A549 (cell line): ENCODE data around the gene BTBD2. TPM values are rescaled to one million over a fixed set of nuclear protein-coding genes. Genes with fewer than 3 reads are reported as not detected.

Source experiments
- ATAC-seq, 2 experiments: fragments of 200-7000 bp in 1 of 2; fragments of >200 bp in 1 of 2; cut with Nextera tagmentation in 1 of 2; cut with Tn5 transposase in 1 of 2; 3 replicates each; pipeline versions ENCODE4 v1.8.0 to v1.9.1; 2018 to 2020; ENCODE audit warnings: mild to moderate bottlenecking in 1 of 2, moderate library complexity in 1 of 2
- CTCF ChIA-PET: fragments of 300-600 bp; sonication (Branson Sonifier 250); formaldehyde crosslinking; extraction: SDS; loops from one replicate; lab custom pipeline; 2021; ENCODE audit warnings: antibody characterized with exemption, inconsistent platforms; lab: Yijun Ruan, JAX
- POLR2A ChIA-PET: fragments of 350-600 bp; formaldehyde crosslinking; extraction: SDS; loops from one replicate; lab custom pipeline; 2021; ENCODE audit warnings: antibody characterized with exemption, inconsistent platforms; lab: Yijun Ruan, JAX
- DNase-seq, 2 experiments: peaks; one replicate each; pipeline versions ENCODE4 v3.0.0 to v3.0.0-alpha.2; 2011 to 2016; ENCODE audit warnings: low read depth in 1 of 2, low spot score in 1 of 2
- FAIRE-seq: peaks from 2 replicates; lab custom pipeline; 2011; peaks lifted over from hg19 to GRCh38; lab: Jason Lieb, UNC
- H3K27ac ChIP-seq, 2 experiments: fragments of >200 bp; sonication (Bioruptor Twin); formaldehyde crosslinking; 3 replicates each; pipeline ENCODE4 v1.5.1; 2016 to 2017
- H3K4me1 ChIP-seq: fragments of >200 bp; sonication (Bioruptor Twin); formaldehyde crosslinking; 3 replicates; pipeline ENCODE4 v1.6.1; 2016
- H3K4me2 ChIP-seq: fragments of >200 bp; sonication (Bioruptor Twin); formaldehyde crosslinking; 3 replicates; pipeline ENCODE4 v1.6.1; 2016
- H3K4me3 ChIP-seq: fragments of >200 bp; sonication (Bioruptor Twin); formaldehyde crosslinking; 3 replicates; pipeline ENCODE4 v1.5.1; 2016
- H3K9me3 ChIP-seq: fragments of >200 bp; sonication (Bioruptor Twin); formaldehyde crosslinking; 3 replicates; pipeline ENCODE4 v1.6.1; 2016
- ATOH8 ChIP-seq: fragments of 250-450 bp; sonication (Bioruptor Pico); IDR thresholded peaks from 2 replicates; pipeline ENCODE4 v1.5.0; 2020; ENCODE audit warnings: low read depth, mild to moderate bottlenecking, moderate library complexity
- BCL3 ChIP-seq: fragments of >200 bp; sonication (Bioruptor Twin); formaldehyde crosslinking; IDR thresholded peaks from 3 replicates; pipeline ENCODE4 v1.6.1; 2016
- CEBPB ChIP-seq, 2 experiments: fragments of >200 bp in 1 of 2; sonication (Bioruptor Twin) in 1 of 2; formaldehyde crosslinking in 1 of 2; IDR thresholded peaks; 2 replicates each; pipeline ENCODE4 v1.6.1; 2012 to 2016
- CHD2 ChIP-seq: fragments of 150-350 bp; IDR thresholded peaks from 2 replicates; pipeline ENCODE4 v1.6.1; 2014; ENCODE audit warnings: low read length; ENCODE audit not compliant: partially characterized antibody
- CHD4 ChIP-seq: fragments of 200-600 bp; sonication (generic); IDR thresholded peaks from 2 replicates; pipeline ENCODE4 v1.6.1; 2016; ENCODE audit warnings: antibody characterized with exemption, mild to moderate bottlenecking, borderline replicate concordance
- CTCF ChIP-seq: fragments of >200 bp; sonication (Bioruptor Twin); formaldehyde crosslinking; IDR thresholded peaks from 3 replicates; pipeline ENCODE4 v1.5.1; 2016
- EHMT2 ChIP-seq: fragments of 200-600 bp; sonication (generic); IDR thresholded peaks from 2 replicates; pipeline ENCODE4 v1.6.1; 2016; ENCODE audit warnings: antibody characterized with exemption, low read depth, mild to moderate bottlenecking, moderate library complexity
- EP300 ChIP-seq, 2 experiments: fragments of >200 bp; sonication (Bioruptor Twin); formaldehyde crosslinking; IDR thresholded peaks; 2 replicates in 1 of 2; 3 replicates in 1 of 2; pipeline ENCODE4 v1.6.1; 2016 to 2017
- FOSB ChIP-seq: fragments of 250-450 bp; sonication (Bioruptor Pico); IDR thresholded peaks from 2 replicates; pipeline ENCODE4 v1.5.0; 2020; ENCODE audit warnings: mild to moderate bottlenecking, moderate library complexity
- FOSL2 ChIP-seq, 2 experiments: fragments of 450-650 bp in 1 of 2; fragments of >200 bp in 1 of 2; sonication (Bioruptor Twin) in 1 of 2; formaldehyde crosslinking; IDR thresholded peaks; 2 replicates each; pipeline versions ENCODE4 v1.5.0 to v1.6.1; 2016 to 2020; ENCODE audit warnings: mild to moderate bottlenecking in 1 of 2, moderate library complexity in 1 of 2
- HDAC2 ChIP-seq: fragments of 200-600 bp; sonication (generic); IDR thresholded peaks from 2 replicates; pipeline ENCODE4 v1.6.1; 2016
- HEYL ChIP-seq: fragments of 250-450 bp; sonication (Bioruptor Pico); IDR thresholded peaks from 2 replicates; pipeline ENCODE4 v1.8.0; 2021; ENCODE audit warnings: mild to moderate bottlenecking, moderate library complexity
- HOXA7 ChIP-seq: fragments of 250-450 bp; sonication (Bioruptor Pico); IDR thresholded peaks from 2 replicates; pipeline ENCODE4 v1.5.0; 2020; ENCODE audit warnings: mild to moderate bottlenecking, moderate library complexity
- HOXB13 ChIP-seq: fragments of 250-450 bp; sonication (Bioruptor Pico); IDR thresholded peaks from 2 replicates; pipeline ENCODE4 v1.5.0; 2020; ENCODE audit warnings: low read depth, mild to moderate bottlenecking, moderate library complexity
- HOXB5 ChIP-seq: fragments of 250-450 bp; sonication (Bioruptor Pico); IDR thresholded peaks from 2 replicates; pipeline ENCODE4 v1.5.0; 2020; ENCODE audit warnings: mild to moderate bottlenecking, moderate library complexity
- JUN ChIP-seq, 2 experiments: fragments of >200 bp; sonication (Bioruptor Twin); formaldehyde crosslinking; IDR thresholded peaks; 2 replicates in 1 of 2; 3 replicates in 1 of 2; pipeline ENCODE4 v1.6.1; 2016 to 2017
- KDM5A ChIP-seq: fragments of 200-600 bp; sonication (generic); IDR thresholded peaks from 2 replicates; pipeline ENCODE4 v1.6.1; 2016; ENCODE audit warnings: antibody characterized with exemption, mild to moderate bottlenecking
- NPAS2 ChIP-seq: fragments of 250-450 bp; sonication (Bioruptor Pico); IDR thresholded peaks from 2 replicates; pipeline ENCODE4 v1.8.0; 2022; ENCODE audit warnings: mild to moderate bottlenecking, moderate library complexity, borderline replicate concordance
- NR3C1 ChIP-seq: fragments of >200 bp; sonication (Bioruptor Twin); formaldehyde crosslinking; IDR thresholded peaks from 3 replicates; pipeline ENCODE4 v1.6.1; 2017
- POLR2A ChIP-seq: IDR thresholded peaks from 2 replicates; pipeline ENCODE4 v1.6.1; 2012; ENCODE audit warnings: mild to moderate bottlenecking, low read length
- POLR2AphosphoS2 ChIP-seq: conservative IDR thresholded peaks from 2 replicates; pipeline ENCODE4 v1.6.1; 2012; ENCODE audit warnings: low read length, improper control_type of control experiment, inconsistent platforms
- RAD21 ChIP-seq, 2 experiments: fragments of >200 bp in 1 of 2; sonication (Bioruptor Twin) in 1 of 2; formaldehyde crosslinking in 1 of 2; IDR thresholded peaks in 1 of 2; conservative IDR thresholded peaks in 1 of 2; 2 replicates in 1 of 2; 3 replicates in 1 of 2; pipeline ENCODE4 v1.6.1; 2012 to 2018; ENCODE audit warnings: inconsistent platforms in 1 of 2
- RFX5 ChIP-seq: fragments of 450-650 bp; IDR thresholded peaks from 2 replicates; pipeline ENCODE4 v1.7.1; 2014; ENCODE audit warnings: antibody characterized with exemption, mild to moderate bottlenecking, moderate library complexity
- RNF2 ChIP-seq: fragments of 200-600 bp; sonication (generic); IDR thresholded peaks from 2 replicates; pipeline ENCODE4 v1.6.1; 2016; ENCODE audit warnings: low read depth, mild to moderate bottlenecking, antibody characterized with exemption, moderate library complexity, borderline replicate concordance
- SMC3 ChIP-seq: fragments of >200 bp; sonication (Bioruptor Twin); formaldehyde crosslinking; IDR thresholded peaks from 3 replicates; pipeline ENCODE4 v1.6.1; 2018; ENCODE audit warnings: inconsistent platforms
- ZC3H11A ChIP-seq: fragments of 450-650 bp; IDR thresholded peaks from 2 replicates; pipeline ENCODE4 v1.6.1; 2014; ENCODE audit warnings: antibody characterized with exemption, mild to moderate bottlenecking
- ZFP36 ChIP-seq: fragments of 450-650 bp; IDR thresholded peaks from 2 replicates; pipeline ENCODE4 v1.6.1; 2014; ENCODE audit warnings: borderline replicate concordance; ENCODE audit not compliant: partially characterized antibody
- ZNF302 ChIP-seq: fragments of 250-450 bp; sonication (Bioruptor Pico); IDR thresholded peaks from 2 replicates; pipeline ENCODE4 v1.9.0; 2021; ENCODE audit warnings: inconsistent platforms, mild to moderate bottlenecking, moderate library complexity
- WGBS: methylation state at CpG from one replicate; pipeline ENCODE4 v1.1.6; 2017; ENCODE audit errors: missing lambda C conversion rate; 5-methylcytosine and 5-hydroxymethylcytosine counted together
- polyA plus RNA-seq, 4 experiments: library from polyadenylated mRNA; depleted of rRNA in 3 of 4; stranded (reverse); fragments of >200 nt; fragmentation: RNase III in 1 of 4; extraction: RNeasy Plus Mini Kit Qiagen cat#74134 plus additional on column Dnase treatment in 1 of 4; gene quantifications; 2 replicates in 3 of 4; 3 replicates in 1 of 4; pipeline ENCODE4 v1.2.3, GENCODE V29; 2011 to 2017

Gene BTBD2
- polyA plus RNA-seq, 2 of the 4 experiments (the other 2 are of a cell fraction): 16.3 to 29.6 TPM

- TF ChIP-seq SMC3: no peak
- TF ChIP-seq POLR2A: no peak
- TF ChIP-seq, all 56 proteins: peak for 0
These were observed 25.8 kb upstream of the BTBD2 start (continued) for GRCh38 chr19:2041433-2041682.

GRCh38 chr19:2040647-2041432 lies 25.3 kb upstream of the BTBD2 start:
- POLR2A ChIA-PET: no interaction called here
- CTCF ChIA-PET: interaction anchor here (1.0 to 7.0 kb wide), 3 partner anchors 11 to 29 kb away, joined by 3 to 54 read pairs (median 14); no protein-coding TSS in a partner anchor
- Histone ChIP-seq H3K4me2 (peak overlapping the region; percentile 95), H3K4me1 (peaks cover 60% of the 10 kb centered on the region), H3K4me3 (peak overlapping the region; percentile 35; the same call in 2 of the 3 replicates), H3K9me3 (peaks cover 2% of the 10 kb centered on the region), H3K27ac (peak overlapping the region; percentile 83 to 98)
- no peak for ATAC-seq
- DNase-seq: no peak
- no peak for FAIRE-seq
- WGBS: 83% methylated on average over 16 of the region's 28 CpGs
- TF ChIP-seq CTCF (no peak), HEYL (no peak), KDM5A (no peak), HOXB5 (CRISPR knock-in tag) (no peak), HDAC2 (no peak), RAD21 (conservative IDR thresholded peaks at IDR 0.05 in 1 of 2, IDR thresholded peaks at IDR 0.05 in 1 of 2) (no peak), RNF2 (no peak), RFX5 (no peak), POLR2A (no peak), FOSB (CRISPR knock-in tag) (no peak), CHD4 (no peak), CEBPB (IDR thresholded peaks at IDR 0.05) (no peak), HOXB13 (CRISPR knock-in tag) (no peak), ZFP36 (no peak), ZNF302 (no peak)

- 91% methylated on average over 4 of the region's 20 CpGs for WGBS
- Histone ChIP-seq H3K4me2 (peak overlapping the region; percentile 95; the same call in 1 of the 3 replicates), H3K9me3 (peaks cover 9% of the 10 kb centered on the region), H3K27ac (peak overlapping the region; percentile 83 to 98; a peak in 4 of 6 replicates), H3K4me1 (peaks cover 52% of the 10 kb centered on the region), H3K4me3 (no peak overlapping the region)
- POLR2A ChIA-PET: no interaction called here
- no peak for ATAC-seq
- no peak for FAIRE-seq
- TF ChIP-seq EHMT2: no peak
- no peak for TF ChIP-seq RNF2
- TF ChIP-seq POLR2AphosphoS2: no peak
- no peak for TF ChIP-seq CHD2
- TF ChIP-seq SMC3: no peak
- no peak for TF ChIP-seq HDAC2
- TF ChIP-seq BCL3: no peak
- TF ChIP-seq HOXA7 (CRISPR knock-in tag): no peak
- TF ChIP-seq FOSB (CRISPR knock-in tag): no peak
- no peak for TF ChIP-seq NR3C1
- TF ChIP-seq FOSL2 (IDR thresholded peaks at IDR 0.05): no peak
- TF ChIP-seq FOSL2 (CRISPR knock-in tag; IDR thresholded peaks at IDR 0.05): no peak
- TF ChIP-seq ATOH8 (CRISPR knock-in tag): no peak
- TF ChIP-seq ZC3H11A: no peak
- no peak for TF ChIP-seq KDM5A
- no peak for TF ChIP-seq EP300 (IDR thresholded peaks at IDR 0.05)
- no peak for TF ChIP-seq NPAS2 (CRISPR knock-in tag)
- TF ChIP-seq JUN (IDR thresholded peaks at IDR 0.05): no peak
- CTCF ChIA-PET: interaction anchor here (1.5 to 7.0 kb wide), 3 partner anchors 9 to 30 kb away, joined by 4 to 54 read pairs (median 14); no protein-coding TSS in a partner anchor
- no peak for DNase-seq
These were observed 24.6 kb upstream of the BTBD2 start for GRCh38 chr19:2039959-2040646.
